Caco-2 (cell line): ENCODE measurements around the gene SPATA6. TPM values are rescaled to one million over a fixed set of nuclear protein-coding genes. Genes with fewer than 3 reads are reported as not detected.

ENCODE experiments used
- BruUV-seq: library from RNA; stranded (reverse); fragments of 400-500 nt; replicated peaks from 2 replicates; lab custom pipeline; 2021; lab: Mats Ljungman, UMichigan
- CTCF ChIA-PET: fragments of 300-600 bp; sonication (Branson Sonifier 250); formaldehyde crosslinking; loops from one replicate; lab custom pipeline; 2022; ENCODE audit warnings: antibody characterized with exemption; lab: Charles Lee
- POLR2A ChIA-PET: fragments of 300-600 bp; sonication (Branson Sonifier 250); formaldehyde crosslinking; loops from one replicate; lab custom pipeline; 2022; ENCODE audit warnings: antibody characterized with exemption; lab: Charles Lee
- DNase-seq, 2 experiments: peaks; one replicate each; pipeline versions ENCODE4 v3.0.0 to v3.0.0-alpha.2; 2020 to 2022
- H3K27me3 ChIP-seq: replicated peaks from 2 replicates; pipeline ENCODE4 v1.6.0; 2011; ENCODE audit warnings: low read length; ENCODE audit not compliant: control insufficient read depth, insufficient read depth
- H3K36me3 ChIP-seq: 2 replicates; pipeline ENCODE4 v1.5.1; 2011; ENCODE audit warnings: low read length; ENCODE audit not compliant: control insufficient read depth, insufficient read depth
- H3K4me1 ChIP-seq: fragments of 250-450 bp; sonication (Bioruptor Pico); 2 replicates; pipeline ENCODE4 v1.5.1; 2020; ENCODE audit warnings: mild to moderate bottlenecking
- H3K4me3 ChIP-seq: 2 replicates; pipeline ENCODE4 v1.5.1; 2011; ENCODE audit warnings: low read depth, mild to moderate bottlenecking, control low read depth, low read length
- H3K9me3 ChIP-seq: fragments of 250-450 bp; sonication (Bioruptor Pico); 2 replicates; pipeline ENCODE4 v1.5.1; 2020; ENCODE audit warnings: mild to moderate bottlenecking, moderate library complexity
- H3K27ac Mint-ChIP-seq: one replicate; pipeline ENCODE4 v1.8.0; 2022; ENCODE audit warnings: mixed read lengths; ENCODE audit not compliant: unreplicated experiment
- H3K27me3 Mint-ChIP-seq: one replicate; pipeline ENCODE4 v1.8.0; 2022; ENCODE audit warnings: mixed read lengths; ENCODE audit not compliant: insufficient read depth, unreplicated experiment
- H3K36me3 Mint-ChIP-seq: one replicate; pipeline ENCODE4 v1.8.0; 2022; ENCODE audit warnings: mild to moderate bottlenecking, mixed read lengths; ENCODE audit not compliant: insufficient read depth, unreplicated experiment
- H3K4me1 Mint-ChIP-seq: one replicate; pipeline ENCODE4 v1.8.0; 2022; ENCODE audit warnings: low read depth, mixed read lengths; ENCODE audit not compliant: unreplicated experiment
- H3K4me3 Mint-ChIP-seq: one replicate; pipeline ENCODE4 v1.8.0; 2022; ENCODE audit warnings: mild to moderate bottlenecking, moderate library complexity, mixed read lengths; ENCODE audit not compliant: unreplicated experiment
- H3K9me3 Mint-ChIP-seq: one replicate; pipeline ENCODE4 v1.8.0; 2022; ENCODE audit warnings: mixed read lengths; ENCODE audit not compliant: unreplicated experiment
- CTCF ChIP-seq, 2 experiments: fragments of 200-600 bp in 1 of 2; IDR thresholded peaks; 1 replicate in 1 of 2; 2 replicates in 1 of 2; pipeline versions ENCODE4 v1.5.1 to v1.8.0; 2011 to 2022; ENCODE audit warnings: antibody characterized with exemption in 1 of 2, control low read depth in 1 of 2, inconsistent platforms in 1 of 2, low read depth in 1 of 2, low read length in 1 of 2, mild to moderate bottlenecking in 1 of 2, moderate library complexity in 1 of 2; ENCODE audit not compliant: insufficient read depth in 1 of 2, severe bottlenecking in 1 of 2, unreplicated experiment in 1 of 2
- intact Hi-C: fragments of 100-400 bp; cut with micrococcal nuclease; formaldehyde crosslinking; loops from one replicate; pipeline ENCODE4 v1.10.0; 2022; ENCODE audit not compliant: unreplicated experiment
- total RNA-seq: library from RNA; stranded (reverse); gene quantifications from 2 replicates; pipeline ENCODE4 v1.2.3, GENCODE V29; 2022

Gene SPATA6
- total RNA-seq, 1 experiment from 2014 or later, result 1.8 TPM

- Histone ChIP-seq H3K27me3 (no peaks in the 10 kb centered on the region), H3K4me1 (no peaks in the 10 kb centered on the region), H3K4me3 (no peak overlapping the region), H3K9me3 (no peaks in the 10 kb centered on the region), H3K36me3 (no peaks in the 10 kb centered on the region)
- intact Hi-C loops, result no loop called here
- no peak for TF ChIP-seq CTCF (IDR thresholded peaks at IDR 0.05; ENCODE audit: insufficient read depth in 1 of 2, low read depth in 1 of 2, low read length in 1 of 2, severe bottlenecking in 1 of 2, unreplicated experiment in 1 of 2)
- H3K36me3 Mint-ChIP-seq, result peaks cover 6% of the 10 kb centered on the region
- BruUV-seq, result no TSS peak
- ChIA-PET POLR2A (no interaction called here), CTCF (interaction anchor here (0.6 kb wide), 1 partner anchor 602 kb away, joined by 6 read pairs; no protein-coding TSS in a partner anchor)
- no peak overlapping the region for H3K4me3 Mint-ChIP-seq
- H3K27me3 Mint-ChIP-seq, result peaks cover 4% of the 10 kb centered on the region
- H3K9me3 Mint-ChIP-seq, result no peaks in the 10 kb centered on the region
- H3K27ac Mint-ChIP-seq, result no peak overlapping the region
- no peaks in the 10 kb centered on the region for H3K4me1 Mint-ChIP-seq
- no peak for DNase-seq
These were observed 221.4 kb downstream of the SPATA6 start for GRCh38 chr1:48250572-48250971.

- H3K36me3 Mint-ChIP-seq, result peaks cover 6% of the 10 kb centered on the region
- no TSS peak for BruUV-seq
- CTCF ChIA-PET, result interaction anchor here (0.6 kb wide), 1 partner anchor 602 kb away, joined by 6 read pairs; no protein-coding TSS in a partner anchor
These were observed 222.1 kb downstream of the SPATA6 start for GRCh38 chr1:48249868-48250267.

GRCh38 chr1:48248356-48248755 is 223.6 kb downstream of the SPATA6 start:
- H3K27me3 Mint-ChIP-seq, result peaks cover 4% of the 10 kb centered on the region
- Histone ChIP-seq H3K4me3 (no peak overlapping the region), H3K4me1 (no peaks in the 10 kb centered on the region), H3K27me3 (no peaks in the 10 kb centered on the region), H3K9me3 (no peaks in the 10 kb centered on the region), H3K36me3 (no peaks in the 10 kb centered on the region)
- TF ChIP-seq CTCF (IDR thresholded peaks at IDR 0.05; ENCODE audit: insufficient read depth in 1 of 2, low read depth in 1 of 2, low read length in 1 of 2, severe bottlenecking in 1 of 2, unreplicated experiment in 1 of 2), result no peak
- DNase-seq, result no peak
- no TSS peak for BruUV-seq
- intact Hi-C loops, result no loop called here
- no peak overlapping the region for H3K4me3 Mint-ChIP-seq
- POLR2A ChIA-PET, result no interaction called here
- H3K27ac Mint-ChIP-seq, result no peak overlapping the region
- H3K4me1 Mint-ChIP-seq, result no peaks in the 10 kb centered on the region
- no peaks in the 10 kb centered on the region for H3K9me3 Mint-ChIP-seq
- H3K36me3 Mint-ChIP-seq, result peaks cover 6% of the 10 kb centered on the region
- CTCF ChIA-PET, result no interaction called here

More at GRCh38 chr1:48249868-48250267, 222.1 kb downstream of the SPATA6 start:
- no peaks in the 10 kb centered on the region for H3K4me1 ChIP-seq
- no peak overlapping the region for H3K4me3 Mint-ChIP-seq
- no peak overlapping the region for H3K27ac Mint-ChIP-seq
- POLR2A ChIA-PET, result no interaction called here
- H3K9me3 ChIP-seq, result no peaks in the 10 kb centered on the region
- no peaks in the 10 kb centered on the region for H3K36me3 ChIP-seq
- peaks cover 4% of the 10 kb centered on the region for H3K27me3 Mint-ChIP-seq
- intact Hi-C loops, result no loop called here
- no peak for TF ChIP-seq CTCF (IDR thresholded peaks at IDR 0.05; ENCODE audit: insufficient read depth in 1 of 2, low read depth in 1 of 2, low read length in 1 of 2, severe bottlenecking in 1 of 2, unreplicated experiment in 1 of 2)
- H3K9me3 Mint-ChIP-seq, result no peaks in the 10 kb centered on the region
- H3K4me3 ChIP-seq, result no peak overlapping the region
- H3K27me3 ChIP-seq, result no peaks in the 10 kb centered on the region
- DNase-seq, result no peak
- no peaks in the 10 kb centered on the region for H3K4me1 Mint-ChIP-seq
